NT2/D1 (cell line): ENCODE results near the gene RETN.

Experiments used
- YY1 ChIP-seq: IDR thresholded peaks from 2 replicates; pipeline ENCODE4 v1.6.1; 2011; ENCODE audit not compliant: insufficient read length, insufficient read depth
- ZNF274 ChIP-seq: IDR thresholded peaks from 2 replicates; pipeline ENCODE4 v1.6.1; 2011; ENCODE audit warnings: mild to moderate bottlenecking, low read depth, low read length

DNA sequence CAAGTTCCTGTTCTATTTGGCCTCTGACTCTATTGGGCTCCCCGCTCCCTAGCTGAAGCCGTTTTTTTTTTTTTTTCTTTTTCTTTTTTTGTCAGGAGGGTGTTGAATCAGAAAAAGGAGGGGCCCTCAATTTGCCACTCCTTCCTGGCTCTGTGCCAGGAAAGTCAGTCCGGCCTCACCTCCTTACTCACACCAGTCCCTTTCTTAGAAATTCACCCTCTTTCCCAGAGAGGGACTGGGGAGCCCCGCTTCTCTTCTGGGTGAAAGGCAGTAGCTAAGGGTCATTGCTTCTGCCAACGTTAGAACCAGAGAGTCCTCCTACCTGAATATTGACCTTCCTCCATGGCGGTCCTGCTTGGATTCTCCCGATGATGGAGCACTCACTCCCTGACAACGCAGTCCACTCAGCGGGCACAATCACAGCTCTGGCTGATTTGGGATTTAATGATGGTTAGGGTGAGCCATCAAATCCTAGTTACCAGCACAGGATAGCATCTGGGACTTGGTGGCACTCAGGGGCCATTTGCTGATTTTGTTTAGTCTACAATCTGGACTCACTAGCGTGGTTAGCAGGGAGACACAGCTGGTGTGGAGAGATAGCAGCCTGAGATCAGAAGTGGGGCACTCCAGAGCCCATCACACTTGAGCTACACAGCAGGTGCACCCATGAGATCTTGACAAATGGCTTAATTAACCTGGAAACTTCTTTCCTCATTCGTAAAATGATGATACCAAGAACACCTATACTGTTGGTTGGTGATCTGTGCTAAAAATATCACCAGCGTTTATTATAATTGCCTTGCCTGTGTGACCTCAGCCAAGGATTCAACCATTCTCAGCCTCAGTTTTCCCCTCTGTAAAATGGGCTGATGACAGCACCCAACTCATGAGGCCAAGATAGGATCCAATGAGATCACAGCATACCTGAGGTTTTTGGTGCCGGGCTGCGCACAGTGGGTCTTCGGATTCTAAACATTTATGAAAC, 30.9 kb downstream of the RETN start:
- TF ChIP-seq YY1 (no peak), ZNF274 (no peak)
